Pons (tissue), 1 donor: Measurements from ENCODE around the gene VPS8.
A peak's percentile ranks its signal among the peaks of the same experiment; 100 is the strongest.

Experiments
- DNase-seq: peaks from one replicate; pipeline ENCODE4 v3.0.0-alpha.2; 2016; ENCODE audit warnings: low spot score

VPS8 gene

GRCh38 chr3:185058796-185059195 is 246.8 kb downstream of the VPS8 start:
- DNase-seq, result no peak

- DNase-seq, result no peak
Observed at GRCh38 chr3:185059766-185060165, 247.8 kb downstream of the VPS8 start.

GRCh38 chr3:185060655-185061054 is 248.7 kb downstream of the VPS8 start:
- no peak for DNase-seq

- DNase-seq, result no peak
Observed at GRCh38 chr3:185062191-185062590, 250.2 kb downstream of the VPS8 start.

GRCh38 chr3:185063431-185063830 is 251.5 kb downstream of the VPS8 start:
- no peak for DNase-seq

GRCh38 chr3:185065059-185065458 is 253.1 kb downstream of the VPS8 start:
- no peak for DNase-seq

GRCh38 chr3:185066251-185066650 is 254.3 kb downstream of the VPS8 start:
- DNase-seq, result no peak

GRCh38 chr3:185067173-185067572 is 255.2 kb downstream of the VPS8 start:
- no peak for DNase-seq

GRCh38 chr3:185069037-185070030 is 257.4 kb downstream of the VPS8 start:
- no peak for DNase-seq

GRCh38 chr3:185070491-185071286 is 258.7 kb downstream of the VPS8 start:
- no peak for DNase-seq

GRCh38 chr3:185071287-185071800 is 259.4 kb downstream of the VPS8 start:
- no peak for DNase-seq

- DNase-seq, result no peak
Observed at GRCh38 chr3:185075547-185075946, 263.6 kb downstream of the VPS8 start.

- no peak for DNase-seq
Observed at GRCh38 chr3:185076219-185076618, 264.3 kb downstream of the VPS8 start.

- DNase-seq, result no peak
Observed at GRCh38 chr3:185079625-185080024, 267.7 kb downstream of the VPS8 start.

- DNase-seq, result no peak
Observed at GRCh38 chr3:185081521-185081920, 269.6 kb downstream of the VPS8 start.

- no peak for DNase-seq
Observed at GRCh38 chr3:185082149-185082548, 270.2 kb downstream of the VPS8 start.

- DNase-seq, result no peak
Observed at GRCh38 chr3:185082829-185083228, 270.9 kb downstream of the VPS8 start.

- DNase-seq, result no peak
Observed at GRCh38 chr3:185084402-185084801, 272.4 kb downstream of the VPS8 start.

GRCh38 chr3:185084901-185085300 is 272.9 kb downstream of the VPS8 start:
- DNase-seq, result peak; percentile 59

GRCh38 chr3:185087419-185087818 is 275.5 kb downstream of the VPS8 start:
- no peak for DNase-seq

GRCh38 chr3:185089343-185089742 is 277.4 kb downstream of the VPS8 start:
- no peak for DNase-seq

GRCh38 chr3:185089751-185090150 is 277.8 kb downstream of the VPS8 start:
- no peak for DNase-seq

GRCh38 chr3:185090811-185091210 is 278.8 kb downstream of the VPS8 start:
- no peak for DNase-seq
